ENCODE results near the gene UBR7.
"Not testable (repeated sequence)": the region's sequence is repeated elsewhere in the genome, so short reads cannot be mapped to it uniquely, and the experiment has no call there.

Gene UBR7

GRCh38 chr14:93195316-93195999 is 11.6 kb upstream of the UBR7 start:
- DNase-seq (ENCODE audit: low read depth in 2 of 2): no peak

GRCh38 chr14:93199031-93199430 is 8.0 kb upstream of the UBR7 start:
- DNase-seq (ENCODE audit: low read depth in 2 of 2): no peak

GRCh38 chr14:93200553-93200952 is 6.5 kb upstream of the UBR7 start:
- no peak for DNase-seq (ENCODE audit: low read depth in 2 of 2)

- no peak for DNase-seq (ENCODE audit: low read depth in 2 of 2)
These were observed 5.8 kb upstream of the UBR7 start for GRCh38 chr14:93201155-93201704.

- DNase-seq (ENCODE audit: low read depth in 2 of 2): no peak
These were observed 632 bp downstream of the UBR7 start for GRCh38 chr14:93207468-93208308.

- no peak for DNase-seq (ENCODE audit: low read depth in 2 of 2)
These were observed 5.4 kb downstream of the UBR7 start for GRCh38 chr14:93212432-93212831.

GRCh38 chr14:93214598-93214997 is 7.5 kb downstream of the UBR7 start:
- no peak for DNase-seq (ENCODE audit: low read depth in 2 of 2)

GRCh38 chr14:93219103-93219726 is 12.2 kb downstream of the UBR7 start:
- DNase-seq (ENCODE audit: low read depth in 2 of 2): no peak

GRCh38 chr14:93220509-93220908 is 13.5 kb downstream of the UBR7 start:
- no peak for DNase-seq (ENCODE audit: low read depth in 2 of 2)

GRCh38 chr14:93223565-93223964 is 16.5 kb downstream of the UBR7 start:
- no peak for DNase-seq (ENCODE audit: low read depth in 2 of 2)

GRCh38 chr14:93228550-93228949 is 21.5 kb downstream of the UBR7 start:
- DNase-seq (ENCODE audit: low read depth in 2 of 2): no peak

GRCh38 chr14:93230539-93230938 is 23.5 kb downstream of the UBR7 start:
- no peak for DNase-seq (ENCODE audit: low read depth in 2 of 2)

- no peak for DNase-seq (ENCODE audit: low read depth in 2 of 2)
These were observed 24.3 kb downstream of the UBR7 start for GRCh38 chr14:93231129-93231979.

GRCh38 chr14:93232159-93232558 is 25.1 kb downstream of the UBR7 start:
- DNase-seq (ENCODE audit: low read depth in 2 of 2): no peak

GRCh38 chr14:93233078-93233477 is 26.0 kb downstream of the UBR7 start:
- DNase-seq (ENCODE audit: low read depth in 2 of 2): not testable (repeated sequence)

- no peak for DNase-seq (ENCODE audit: low read depth in 2 of 2)
These were observed 27.7 kb downstream of the UBR7 start for GRCh38 chr14:93234798-93235197.

GRCh38 chr14:93239869-93240677 is 33.0 kb downstream of the UBR7 start:
- DNase-seq (ENCODE audit: low read depth in 2 of 2): no peak

GRCh38 chr14:93240678-93241000 is 33.6 kb downstream of the UBR7 start:
- DNase-seq (ENCODE audit: low read depth in 2 of 2): no peak

- DNase-seq (ENCODE audit: low read depth in 2 of 2): no peak
These were observed 38.8 kb downstream of the UBR7 start for GRCh38 chr14:93245764-93246420.

- no peak for DNase-seq (ENCODE audit: low read depth in 2 of 2)
These were observed 39.5 kb downstream of the UBR7 start for GRCh38 chr14:93246534-93246933.

Data from stimulated activated CD8-positive, alpha-beta memory T cell treated with anti-CD3 and anti-CD28 coated beads, Interleukin-2, amount 100 ng/mL, for 48 hours (primary cell).